Activated naive CD8-positive, alpha-beta T cell treated with anti-CD3 and anti-CD28 coated beads, Interleukin-2, amount 50 U/mL, for 24 hours (primary cell): ENCODE results near the gene COL7A1.

Experiments
- ATAC-seq: fragments of 150-1000 bp; cut with Tn5 transposase; one replicate; pipeline ENCODE4 v1.10.0; 2021
- DNase-seq: peaks from one replicate; pipeline ENCODE4 v3.0.0; 2021
- H3K27ac Mint-ChIP-seq: one replicate; pipeline ENCODE4 v1.8.0; 2021; ENCODE audit warnings: mild to moderate bottlenecking, mixed read lengths
- H3K27me3 Mint-ChIP-seq: one replicate; pipeline ENCODE4 v1.8.0; 2021; ENCODE audit warnings: mixed read lengths
- H3K36me3 Mint-ChIP-seq: one replicate; pipeline ENCODE4 v1.8.0; 2021; ENCODE audit warnings: low read depth, mixed read lengths
- H3K4me1 Mint-ChIP-seq: one replicate; pipeline ENCODE4 v1.8.0; 2021; ENCODE audit warnings: mixed read lengths
- H3K4me3 Mint-ChIP-seq: one replicate; pipeline ENCODE4 v1.8.0; 2021; ENCODE audit warnings: mild to moderate bottlenecking, moderate library complexity, mixed read lengths
- H3K9me3 Mint-ChIP-seq: one replicate; pipeline ENCODE4 v1.8.0; 2021; ENCODE audit warnings: mixed read lengths

COL7A1 gene

GRCh38 chr3:48628277-48629017 is 33.3 kb upstream of the COL7A1 start:
- DNase-seq (no peak), ATAC-seq (no peak)
- H3K4me3 Mint-ChIP-seq, result no peak overlapping the region
- H3K36me3 Mint-ChIP-seq, result peaks cover 13% of the 10 kb centered on the region
- H3K9me3 Mint-ChIP-seq, result no peaks in the 10 kb centered on the region
- no peaks in the 10 kb centered on the region for H3K27me3 Mint-ChIP-seq
- H3K4me1 Mint-ChIP-seq, result no peaks in the 10 kb centered on the region
- no peak overlapping the region for H3K27ac Mint-ChIP-seq

GRCh38 chr3:48625600-48625999 is 30.5 kb upstream of the COL7A1 start:
- DNase-seq (no peak), ATAC-seq (peak; percentile 6)
- H3K27me3 Mint-ChIP-seq, result no peaks in the 10 kb centered on the region
- no peak overlapping the region for H3K27ac Mint-ChIP-seq
- H3K4me3 Mint-ChIP-seq, result no peak overlapping the region
- H3K9me3 Mint-ChIP-seq, result no peaks in the 10 kb centered on the region
- H3K36me3 Mint-ChIP-seq, result peaks cover 10% of the 10 kb centered on the region
- no peaks in the 10 kb centered on the region for H3K4me1 Mint-ChIP-seq

GRCh38 chr3:48624767-48625166 is 29.6 kb upstream of the COL7A1 start:
- Mint-ChIP-seq H3K9me3 (no peaks in the 10 kb centered on the region), H3K36me3 (peaks cover 11% of the 10 kb centered on the region), H3K27me3 (no peaks in the 10 kb centered on the region), H3K4me1 (no peaks in the 10 kb centered on the region), H3K4me3 (no peak overlapping the region), H3K27ac (no peak overlapping the region)
- DNase-seq (no peak), ATAC-seq (no peak)

DNA sequence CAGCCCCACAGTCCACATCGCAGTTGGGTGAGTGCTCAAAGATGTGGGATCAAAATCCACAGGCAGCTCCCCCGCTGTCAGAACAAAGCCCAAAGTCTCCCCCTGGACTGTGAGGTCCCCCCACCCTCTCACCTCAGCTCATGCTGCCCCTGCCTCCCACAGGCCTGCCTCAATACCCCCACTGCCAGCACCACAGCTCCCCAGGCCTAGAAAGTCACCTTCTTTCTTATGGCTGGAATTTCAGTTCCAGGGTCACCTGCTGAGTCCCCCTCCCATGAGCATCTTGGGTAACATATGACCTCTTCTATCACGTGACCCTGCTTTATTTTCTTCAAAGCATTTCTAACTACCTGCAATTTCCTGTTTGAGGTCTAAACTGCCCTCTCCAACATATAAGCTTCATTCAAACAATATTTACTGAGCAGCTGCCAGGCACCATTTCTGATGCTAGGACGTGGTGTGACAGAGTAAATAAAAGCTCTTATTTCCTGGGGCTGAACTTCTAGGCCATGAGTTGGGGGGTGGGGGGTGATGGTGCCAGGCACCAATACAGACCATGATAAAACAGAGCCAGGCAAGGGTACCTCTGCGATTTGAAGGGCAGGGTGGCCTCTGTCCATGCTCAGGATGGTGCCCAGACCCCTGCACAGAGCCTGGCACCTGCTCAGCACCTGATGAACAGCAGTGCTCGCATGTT is 28.9 kb upstream of the COL7A1 start:
- Mint-ChIP-seq H3K27ac (no peak overlapping the region), H3K9me3 (peaks cover 2% of the 10 kb centered on the region), H3K4me1 (no peaks in the 10 kb centered on the region), H3K36me3 (peaks cover 11% of the 10 kb centered on the region), H3K27me3 (no peaks in the 10 kb centered on the region), H3K4me3 (no peak overlapping the region)
- ATAC-seq (no peak), DNase-seq (no peak)

DNA sequence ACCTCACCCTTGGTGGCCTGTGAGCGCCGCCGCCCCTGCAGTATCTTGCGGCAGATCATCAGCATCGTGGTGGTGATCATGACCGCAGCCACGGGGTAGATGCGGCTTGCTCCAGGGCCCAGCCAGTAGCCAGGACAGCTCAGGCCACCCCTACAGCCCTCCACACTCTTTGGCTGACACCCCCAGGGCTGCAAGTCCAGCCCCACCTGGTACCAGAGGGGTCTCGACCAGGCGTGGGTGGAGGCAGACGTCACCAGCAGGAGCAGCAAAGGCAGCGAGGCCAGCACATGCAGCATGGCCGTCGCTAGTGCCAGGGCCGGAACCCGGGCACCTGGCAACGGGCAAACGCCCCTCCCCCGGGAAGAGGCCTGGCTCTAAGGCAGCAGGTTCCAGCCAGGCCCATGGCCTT is 26.3 kb upstream of the COL7A1 start, which contains the start of gene TMEM89:
Gene TMEM89, minus strand, starts transcription at position 309 of the 409 bp plus-strand sequence. Its CDS starts 13 bp downstream, at position 296.
- ATAC-seq, result no peak
- Mint-ChIP-seq H3K4me1 (no peaks in the 10 kb centered on the region), H3K27ac (no peak within 1 kb of the TSS), H3K27me3 (no peaks in the 10 kb centered on the region), H3K4me3 (no peak within 1 kb of the TSS), H3K9me3 (peaks cover 17% of the 10 kb centered on the region), H3K36me3 (peaks cover 13% of the 10 kb centered on the region)
- no peak for DNase-seq

GRCh38 chr3:48619541-48620524 is 24.7 kb upstream of the COL7A1 start:
- Mint-ChIP-seq H3K36me3 (peaks cover 17% of the 10 kb centered on the region), H3K27ac (no peak overlapping the region), H3K4me3 (no peak overlapping the region), H3K27me3 (no peaks in the 10 kb centered on the region), H3K9me3 (peaks cover 23% of the 10 kb centered on the region), H3K4me1 (peaks cover 9% of the 10 kb centered on the region)
- DNase-seq, result no peak
- ATAC-seq, result no peak

DNA sequence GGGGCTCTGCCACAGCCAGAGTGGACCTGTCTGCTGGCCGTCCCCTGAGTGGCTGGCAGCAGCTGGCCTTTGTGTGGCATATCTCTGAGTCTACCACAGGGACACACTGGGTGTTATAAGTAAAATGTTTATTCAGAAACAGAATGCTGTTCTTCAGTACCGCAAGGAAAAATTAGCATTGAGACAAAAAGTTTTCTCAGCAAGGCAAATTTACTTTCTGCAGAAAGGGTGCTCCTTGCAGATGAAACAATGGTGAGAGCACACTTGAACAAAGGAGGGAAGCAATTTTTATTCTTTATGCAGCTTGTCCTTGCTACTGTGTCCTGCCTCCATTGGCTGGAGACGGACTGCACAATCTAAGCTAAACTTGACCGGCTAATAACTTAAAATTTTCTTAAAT is 22.4 kb upstream of the COL7A1 start:
- ATAC-seq (no peak), DNase-seq (no peak)
- no peak overlapping the region for H3K4me3 Mint-ChIP-seq
- H3K9me3 Mint-ChIP-seq, result peaks cover 23% of the 10 kb centered on the region
- peaks cover 17% of the 10 kb centered on the region for H3K36me3 Mint-ChIP-seq
- no peak overlapping the region for H3K27ac Mint-ChIP-seq
- H3K4me1 Mint-ChIP-seq, result peaks cover 17% of the 10 kb centered on the region
- H3K27me3 Mint-ChIP-seq, result no peaks in the 10 kb centered on the region

DNA sequence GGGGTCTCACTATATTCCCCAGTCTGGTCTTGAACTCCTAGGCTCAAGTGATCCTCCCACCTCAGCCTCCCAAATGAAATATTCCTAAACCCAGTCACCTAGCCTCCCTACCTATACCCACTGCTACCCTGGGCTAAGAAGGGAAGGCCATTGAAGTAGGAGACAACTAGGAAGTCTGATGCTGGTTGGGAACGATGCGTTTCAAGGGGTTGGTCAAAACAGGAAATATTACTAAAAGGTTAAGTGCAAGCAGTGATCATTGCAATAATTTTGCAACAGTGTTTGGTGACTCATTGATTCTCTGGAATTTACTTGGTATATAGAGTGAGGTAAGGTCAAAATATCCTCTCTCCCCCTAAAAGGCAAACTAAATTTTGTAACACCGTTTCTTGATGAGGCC is 18.9 kb upstream of the COL7A1 start:
- peak overlapping the region; percentile 4 for H3K4me3 Mint-ChIP-seq
- ATAC-seq, result peak; percentile 68

GRCh38 chr3:48612309-48612708 is 17.2 kb upstream of the COL7A1 start:
- no peak for ATAC-seq
- DNase-seq, result no peak
- Mint-ChIP-seq H3K4me3 (no peak overlapping the region), H3K4me1 (peaks cover 36% of the 10 kb centered on the region), H3K27ac (no peak overlapping the region), H3K36me3 (peaks cover 18% of the 10 kb centered on the region), H3K9me3 (peaks cover 9% of the 10 kb centered on the region), H3K27me3 (no peaks in the 10 kb centered on the region)

More for the DNA sequence above, 18.9 kb upstream of the COL7A1 start:
- H3K4me1 Mint-ChIP-seq, result peaks cover 23% of the 10 kb centered on the region
- H3K27me3 Mint-ChIP-seq, result no peaks in the 10 kb centered on the region
- no peak for DNase-seq
- H3K27ac Mint-ChIP-seq, result peak overlapping the region; percentile 87
- peaks cover 21% of the 10 kb centered on the region for H3K9me3 Mint-ChIP-seq
- peaks cover 14% of the 10 kb centered on the region for H3K36me3 Mint-ChIP-seq

DNA sequence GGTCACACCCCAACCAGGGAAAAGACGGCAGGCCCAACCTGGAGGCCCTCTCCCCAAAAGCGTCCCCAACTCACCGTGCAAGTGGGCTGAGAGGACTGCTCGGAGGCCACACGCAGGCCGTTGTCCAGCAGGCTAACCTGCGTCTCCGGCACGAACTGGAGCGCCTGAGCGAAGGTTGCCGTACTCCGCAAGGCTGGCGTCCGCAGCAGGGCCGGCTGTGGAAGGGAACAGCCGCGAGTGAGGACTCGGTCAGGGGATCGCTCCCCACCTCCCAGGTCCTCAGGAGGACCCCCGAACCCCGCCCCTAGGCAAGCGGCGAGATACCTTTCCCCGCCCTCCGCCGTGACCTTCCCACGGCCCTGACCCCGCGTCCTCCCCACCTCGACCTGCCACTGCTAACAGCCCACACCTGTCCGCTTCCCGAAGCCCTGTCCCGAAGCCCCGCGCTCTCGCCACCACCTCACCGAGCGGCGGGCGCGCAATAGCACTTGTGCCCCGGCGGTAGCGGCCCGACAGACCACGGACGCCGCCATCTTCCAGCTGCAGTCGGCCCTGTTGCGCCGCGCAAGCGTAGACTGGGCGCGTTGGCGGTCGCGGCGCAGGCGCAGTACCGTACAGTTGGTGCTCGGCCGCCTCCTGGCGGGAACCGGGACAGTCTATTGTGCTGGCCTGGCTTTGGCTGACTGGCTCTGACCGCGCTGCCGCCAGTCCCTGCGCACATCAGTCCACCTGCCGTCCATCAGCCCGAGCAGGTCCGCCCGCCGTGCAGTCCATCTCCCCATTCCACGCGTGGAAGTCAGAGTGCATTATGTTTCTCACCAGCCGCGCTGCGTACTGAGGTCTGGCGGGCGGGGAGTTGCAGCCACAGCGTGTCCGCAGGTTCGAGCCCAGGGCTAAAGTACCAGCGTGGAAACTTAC is 14.2 kb upstream of the COL7A1 start, which contains the start of gene UQCRC1:
Gene UQCRC1, minus strand, starts transcription at position 559 of the 918 bp plus-strand sequence. Its CDS starts 26 bp downstream, at position 533.
- H3K4me1 Mint-ChIP-seq, result peaks cover 27% of the 10 kb centered on the region
- peak; percentile 95 for ATAC-seq
- H3K9me3 Mint-ChIP-seq, result no peaks in the 10 kb centered on the region
- peaks cover 20% of the 10 kb centered on the region for H3K36me3 Mint-ChIP-seq
- H3K4me3 Mint-ChIP-seq, result peak within 1 kb of the TSS; percentile 97
- H3K27me3 Mint-ChIP-seq, result no peaks in the 10 kb centered on the region
- H3K27ac Mint-ChIP-seq, result peak within 1 kb of the TSS; percentile 97
- DNase-seq, result peak; percentile 92

DNA sequence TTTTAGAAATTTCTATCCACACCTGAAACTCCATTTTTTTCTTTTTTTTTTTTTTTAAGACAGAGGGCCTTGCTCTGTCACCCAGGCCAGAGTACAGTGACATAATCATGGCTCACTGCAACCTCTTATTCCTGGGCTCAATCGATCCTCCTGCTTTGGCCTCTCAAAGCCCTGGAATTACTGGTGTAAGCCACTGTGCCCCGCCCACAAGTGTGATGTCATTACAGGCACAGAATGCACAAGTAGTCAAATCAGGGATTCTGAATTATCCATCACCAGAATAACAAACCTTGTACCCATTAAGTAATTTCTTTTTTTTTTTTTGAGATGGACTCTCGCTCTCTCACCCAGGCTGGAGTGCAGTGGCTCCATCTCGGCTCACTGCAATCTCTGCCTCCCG is 12.4 kb upstream of the COL7A1 start:
- Mint-ChIP-seq H3K9me3 (no peaks in the 10 kb centered on the region), H3K27me3 (no peaks in the 10 kb centered on the region), H3K4me1 (peaks cover 19% of the 10 kb centered on the region), H3K27ac (no peak overlapping the region), H3K4me3 (no peak overlapping the region), H3K36me3 (peaks cover 31% of the 10 kb centered on the region)
- DNase-seq (peak; percentile 27), ATAC-seq (no peak)

- peaks cover 27% of the 10 kb centered on the region for H3K36me3 Mint-ChIP-seq
Observed at GRCh38 chr3:48601622-48601994, 6.5 kb upstream of the COL7A1 start.

GRCh38 chr3:48600711-48601621 is 5.8 kb upstream of the COL7A1 start:
- Mint-ChIP-seq H3K27me3 (peaks cover 3% of the 10 kb centered on the region), H3K27ac (no peak overlapping the region), H3K4me3 (no peak overlapping the region), H3K36me3 (peaks cover 25% of the 10 kb centered on the region), H3K4me1 (peaks cover 3% of the 10 kb centered on the region), H3K9me3 (no peaks in the 10 kb centered on the region)
- DNase-seq, result no peak
- no peak for ATAC-seq

More at GRCh38 chr3:48601622-48601994, 6.5 kb upstream of the COL7A1 start:
- H3K4me3 Mint-ChIP-seq, result no peak overlapping the region
- no peak overlapping the region for H3K27ac Mint-ChIP-seq
- no peaks in the 10 kb centered on the region for H3K4me1 Mint-ChIP-seq
- H3K27me3 Mint-ChIP-seq, result no peaks in the 10 kb centered on the region
- DNase-seq (no peak), ATAC-seq (no peak)
- no peaks in the 10 kb centered on the region for H3K9me3 Mint-ChIP-seq
